ENCODE data around the gene SLC7A10.

SLC7A10 gene

GRCh38 chr19:33201886-33202545, 23.6 kb downstream of the SLC7A10 start:
- no peak overlapping the region for H3K27ac ChIP-seq
- TF ChIP-seq CTCF (conservative IDR thresholded peaks at IDR 0.05) = no peak

- no peak overlapping the region for H3K27ac ChIP-seq
- no peak for TF ChIP-seq CTCF (conservative IDR thresholded peaks at IDR 0.05)
Measured at GRCh38 chr19:33201473-33201872, 24.2 kb downstream of the SLC7A10 start.

- H3K27ac ChIP-seq = no peak overlapping the region
- TF ChIP-seq CTCF (conservative IDR thresholded peaks at IDR 0.05) = no peak
Measured at GRCh38 chr19:33199441-33200265, 26.0 kb downstream of the SLC7A10 start.

- H3K27ac ChIP-seq = no peak overlapping the region
- TF ChIP-seq CTCF (conservative IDR thresholded peaks at IDR 0.05) = no peak
Measured at GRCh38 chr19:33198169-33198568, 27.5 kb downstream of the SLC7A10 start.

GRCh38 chr19:33197591-33198000, 28.1 kb downstream of the SLC7A10 start:
- H3K27ac ChIP-seq = no peak overlapping the region

GRCh38 chr19:33196446-33197193, 29.0 kb downstream of the SLC7A10 start:
- H3K27ac ChIP-seq = no peak overlapping the region; the same call in 1 of the 2 replicates
- TF ChIP-seq CTCF (conservative IDR thresholded peaks at IDR 0.05) = no peak

More at GRCh38 chr19:33197591-33198000, 28.1 kb downstream of the SLC7A10 start:
- no peak for TF ChIP-seq CTCF (conservative IDR thresholded peaks at IDR 0.05)

All from VCaP (cell line).